Lung (tissue), 12 donors: ENCODE measurements around the gene CACNA1D. TPM values are rescaled to one million over a fixed set of nuclear protein-coding genes. Genes with fewer than 3 reads are reported as not detected.
A peak's percentile ranks its signal among the peaks of the same experiment; 100 is the strongest.

Experiments used
- ATAC-seq: fragments of 200-7000 bp; cut with Tn5 transposase; one replicate; pipeline ENCODE4 v1.9.1; 2020; ENCODE audit warnings: moderate number of reproducible peaks; ENCODE audit not compliant: insufficient read depth, low FRiP score
- DNase-seq, 3 donors: peaks; one replicate each; pipeline ENCODE4 v3.0.0-alpha.2; 2013 to 2017
- H3K27ac ChIP-seq, 2 donors: one replicate each; pipeline ENCODE4 v1.5.1; 2013; ENCODE audit warnings: mild to moderate bottlenecking in 2 of 2, moderate library complexity in 2 of 2, control low read depth in 1 of 2, inconsistent platforms in 1 of 2, low read depth in 1 of 2, low read length in 1 of 2
- H3K27me3 ChIP-seq, 3 donors: one replicate each; pipeline ENCODE4 v1.5.1; 2013; ENCODE audit warnings: low read length in 2 of 3; ENCODE audit not compliant: control insufficient read depth in 3 of 3, insufficient read depth in 3 of 3
- H3K36me3 ChIP-seq, 4 donors: one replicate each; pipeline ENCODE4 v1.5.1; 2013; ENCODE audit warnings: low read length in 4 of 4, mild to moderate bottlenecking in 1 of 4, moderate library complexity in 1 of 4; ENCODE audit not compliant: control insufficient read depth in 4 of 4, insufficient read depth in 4 of 4
- H3K4me1 ChIP-seq, 5 donors: one replicate each; pipeline ENCODE4 v1.5.1; 2013; ENCODE audit warnings: low read length in 5 of 5, mild to moderate bottlenecking in 2 of 5, moderate library complexity in 1 of 5; ENCODE audit not compliant: control insufficient read depth in 5 of 5, insufficient read depth in 5 of 5
- H3K4me3 ChIP-seq: one replicate; pipeline ENCODE4 v1.5.1; 2013; ENCODE audit warnings: mild to moderate bottlenecking, control low read depth, moderate library complexity
- H3K9ac ChIP-seq, 2 donors: one replicate each; pipeline ENCODE4 v1.5.1; 2013; ENCODE audit warnings: low read length in 2 of 2, control low read depth in 1 of 2; ENCODE audit not compliant: insufficient read depth in 1 of 2
- H3K9me3 ChIP-seq, 4 donors: one replicate each; pipeline ENCODE4 v1.5.1; 2013; ENCODE audit warnings: low read length in 3 of 4, mild to moderate bottlenecking in 1 of 4, moderate library complexity in 1 of 4; ENCODE audit not compliant: control insufficient read depth in 4 of 4, insufficient read depth in 3 of 4
- WGBS, 2 donors: extraction: QIAGEN DNeasy Blood & Tissue Kit; methylation state at CpG; one replicate each; pipeline ENCODE4 v1.1.7; 2013; 5-methylcytosine and 5-hydroxymethylcytosine counted together
- polyA plus RNA-seq, 2 donors: library from polyadenylated mRNA; stranded (reverse); fragments of 200-250 nt; gene quantifications; one replicate each; pipeline ENCODE4 v1.2.1, GENCODE V29; 2013
- total RNA-seq, 2 donors: library from RNA; depleted of rRNA in 1 of 2; stranded (reverse); fragments of >200 nt in 1 of 2; gene quantifications; one replicate each; pipeline ENCODE4 v1.2.1, GENCODE V29; 2014 to 2021
- TF ChIP-seq, protein P1 (sequence below): IDR thresholded peaks from 2 replicates; pipeline ENCODE4 v1.5.1; 2012; ENCODE audit warnings: mild to moderate bottlenecking; ENCODE audit errors: control extremely low read depth, extremely low read depth
- donor health status: control.
- donor health status: control.
- donor health status: Bipolar disorder and iron deficiency.
- donor health status: healthy.
- donor health status: DM: yes; HTN: yes; CAD: no.

CACNA1D gene
- total and polyA plus RNA-seq, 4 donors: 2.7 to 96.8 (median 23.1) TPM

DNA sequence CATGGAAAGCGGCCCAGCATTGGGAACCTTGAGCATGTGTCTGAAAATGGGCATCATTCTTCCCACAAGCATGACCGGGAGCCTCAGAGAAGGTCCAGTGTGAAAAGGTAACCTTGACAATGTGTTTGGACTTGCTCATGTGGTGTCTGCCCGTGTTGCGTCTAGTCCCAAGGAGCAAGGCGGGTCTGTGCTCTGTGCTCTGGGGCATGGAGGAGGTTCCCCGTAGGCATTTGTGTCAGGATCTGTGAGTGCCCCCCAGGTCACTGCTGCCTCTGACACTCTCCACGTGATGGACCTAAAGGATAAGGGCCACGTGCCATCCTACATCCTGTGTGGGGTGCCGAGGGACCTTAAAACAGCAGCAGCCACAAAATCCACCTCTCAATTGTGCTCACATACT lies 306.9 kb downstream of the CACNA1D start:
- Histone ChIP-seq H3K9me3 (no peaks in the 10 kb centered on the region), H3K27me3 (no peaks in the 10 kb centered on the region), H3K27ac (no peak overlapping the region), H3K9ac (no peak overlapping the region), H3K36me3 (peaks cover 0 to 38% (median 10%) of the 10 kb centered on the region in 4 donors), H3K4me3 (no peak overlapping the region), H3K4me1 (peaks cover 0 to under 1% (median 0%) of the 10 kb centered on the region in 5 donors)
- ATAC-seq (no peak), DNase-seq (peak in 1 of 3 donors; percentile 2)
- 91 to 93% methylated on average over 9 of the region's 9 CpGs for WGBS, 2 donors
- TF ChIP-seq, protein P1, sequence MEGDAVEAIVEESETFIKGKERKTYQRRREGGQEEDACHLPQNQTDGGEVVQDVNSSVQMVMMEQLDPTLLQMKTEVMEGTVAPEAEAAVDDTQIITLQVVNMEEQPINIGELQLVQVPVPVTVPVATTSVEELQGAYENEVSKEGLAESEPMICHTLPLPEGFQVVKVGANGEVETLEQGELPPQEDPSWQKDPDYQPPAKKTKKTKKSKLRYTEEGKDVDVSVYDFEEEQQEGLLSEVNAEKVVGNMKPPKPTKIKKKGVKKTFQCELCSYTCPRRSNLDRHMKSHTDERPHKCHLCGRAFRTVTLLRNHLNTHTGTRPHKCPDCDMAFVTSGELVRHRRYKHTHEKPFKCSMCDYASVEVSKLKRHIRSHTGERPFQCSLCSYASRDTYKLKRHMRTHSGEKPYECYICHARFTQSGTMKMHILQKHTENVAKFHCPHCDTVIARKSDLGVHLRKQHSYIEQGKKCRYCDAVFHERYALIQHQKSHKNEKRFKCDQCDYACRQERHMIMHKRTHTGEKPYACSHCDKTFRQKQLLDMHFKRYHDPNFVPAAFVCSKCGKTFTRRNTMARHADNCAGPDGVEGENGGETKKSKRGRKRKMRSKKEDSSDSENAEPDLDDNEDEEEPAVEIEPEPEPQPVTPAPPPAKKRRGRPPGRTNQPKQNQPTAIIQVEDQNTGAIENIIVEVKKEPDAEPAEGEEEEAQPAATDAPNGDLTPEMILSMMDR: no peak

DNA sequence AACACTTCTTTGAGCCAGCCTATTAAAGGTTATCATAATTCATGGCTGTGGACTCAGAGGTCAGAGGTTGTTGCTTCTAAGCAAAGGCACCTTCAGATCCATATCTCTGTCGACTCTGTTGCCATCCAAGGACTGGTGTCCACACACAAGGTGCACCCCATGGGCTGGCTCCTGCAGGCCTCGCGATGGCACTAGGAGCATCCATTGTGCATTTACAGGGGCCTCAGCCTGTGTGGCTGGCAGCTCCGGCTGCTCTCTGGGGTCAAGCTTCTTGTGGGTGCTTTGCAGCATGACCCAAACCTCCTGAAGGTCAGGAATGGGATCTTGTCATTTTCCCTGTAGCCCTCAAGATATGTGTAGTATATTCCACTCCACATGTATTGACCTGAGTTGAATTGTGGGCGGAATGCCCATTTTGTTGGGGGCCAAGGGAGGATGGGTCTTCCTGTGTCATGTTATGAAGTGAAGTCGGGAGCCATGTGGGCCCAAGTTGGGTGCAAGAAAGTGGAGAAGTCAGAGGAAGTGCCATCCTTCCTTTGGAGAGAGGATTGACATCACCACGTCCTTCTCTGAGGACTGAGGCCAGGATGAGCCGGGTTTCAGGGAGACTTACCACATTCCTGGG lies 308.0 kb downstream of the CACNA1D start:
- H3K4me3 ChIP-seq: no peak overlapping the region
- H3K27ac ChIP-seq: no peak overlapping the region
- TF ChIP-seq, protein P1: no peak
- H3K36me3 ChIP-seq: peaks cover 0 to 44% (median 12%) of the 10 kb centered on the region in 4 donors
- 84 to 90% methylated on average over 8 of the region's 8 CpGs for WGBS, 2 donors
- no peaks in the 10 kb centered on the region for H3K4me1 ChIP-seq
- H3K9ac ChIP-seq: no peak overlapping the region
- no peaks in the 10 kb centered on the region for H3K9me3 ChIP-seq
- ATAC-seq (no peak), DNase-seq (no peak)
- no peaks in the 10 kb centered on the region for H3K27me3 ChIP-seq

DNA sequence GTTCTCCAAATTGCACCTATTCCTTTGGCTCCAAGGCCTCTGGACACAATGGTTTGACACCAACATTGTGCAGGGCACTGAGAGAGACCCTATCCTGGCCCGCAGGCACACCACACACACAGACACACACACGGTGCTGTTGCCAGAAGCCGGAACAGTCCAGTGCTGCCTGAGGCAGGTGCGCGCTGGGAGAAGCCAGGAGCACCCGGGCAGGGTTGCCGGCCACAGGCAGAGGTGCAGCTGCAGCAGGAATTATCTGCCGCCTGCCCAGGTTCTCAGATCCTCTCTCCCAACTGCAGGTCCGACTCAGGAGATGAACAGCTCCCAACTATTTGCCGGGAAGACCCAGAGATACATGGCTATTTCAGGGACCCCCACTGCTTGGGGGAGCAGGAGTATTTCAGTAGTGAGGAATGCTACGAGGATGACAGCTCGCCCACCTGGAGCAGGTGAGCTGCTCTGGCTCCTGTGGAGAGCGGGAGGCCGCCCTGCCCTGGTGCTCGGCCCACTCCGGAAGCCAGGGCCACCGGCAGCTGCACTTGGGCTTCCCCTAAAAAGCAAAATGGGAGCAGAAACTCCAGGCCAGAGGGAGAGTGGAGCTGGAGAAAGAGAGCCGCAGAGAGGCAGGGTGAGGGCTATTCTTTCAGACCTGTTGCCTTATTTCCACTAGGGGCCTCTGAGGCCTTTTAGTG lies 308.9 kb downstream of the CACNA1D start:
- H3K9ac ChIP-seq: no peak overlapping the region
- TF ChIP-seq, protein P1: no peak
- H3K36me3 ChIP-seq: peaks cover 0 to 48% (median 11%) of the 10 kb centered on the region in 4 donors
- no peak overlapping the region for H3K27ac ChIP-seq
- no peak overlapping the region for H3K4me3 ChIP-seq
- WGBS, 2 donors: 92 to 93% methylated on average over 18 of the region's 18 CpGs
- DNase-seq: no peak
- no peak for ATAC-seq
- H3K4me1 ChIP-seq: no peaks in the 10 kb centered on the region
- H3K9me3 ChIP-seq: no peaks in the 10 kb centered on the region
- no peaks in the 10 kb centered on the region for H3K27me3 ChIP-seq
